GM21619 (cell line): ENCODE data around the gene HDAC9.
A peak's percentile ranks its signal among the peaks of the same experiment; 100 is the strongest.

Experiments
- ATAC-seq: cut with Tn5 transposase; IDR thresholded peaks from one replicate; pipeline ENCODE4 v1.9.1; 2021; ENCODE audit not compliant: unreplicated experiment

Gene HDAC9

GRCh38 chr7:18828260-18828993 lies 332.9 kb downstream of the HDAC9 start:
- ATAC-seq, result no peak

GRCh38 chr7:18828994-18829857 lies 333.7 kb downstream of the HDAC9 start:
- no peak for ATAC-seq

- ATAC-seq, result no peak
Observed at GRCh38 chr7:18829858-18830285, 334.3 kb downstream of the HDAC9 start.

DNA sequence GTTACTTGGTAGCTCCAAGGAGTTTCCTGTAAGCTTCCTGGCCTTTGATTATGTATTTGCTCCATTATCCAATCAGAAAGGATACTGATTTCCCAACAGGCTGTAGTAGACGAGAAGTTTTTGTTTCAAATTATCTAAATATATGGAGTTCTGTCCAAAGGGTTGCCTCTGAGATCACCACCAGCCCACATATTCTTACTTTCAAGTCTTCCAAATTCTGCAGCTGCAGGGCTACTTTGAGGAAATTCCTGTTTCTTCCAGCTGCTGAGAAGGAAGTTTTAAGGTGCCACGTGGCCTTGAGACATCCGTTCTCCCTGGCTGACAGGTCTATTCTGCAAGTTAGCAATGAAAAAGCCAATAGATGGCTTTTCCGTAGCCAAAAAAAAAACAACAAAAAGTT lies 335.9 kb downstream of the HDAC9 start:
- no peak for ATAC-seq

- no peak for ATAC-seq
Observed at GRCh38 chr7:18831943-18832342, 336.4 kb downstream of the HDAC9 start.

DNA sequence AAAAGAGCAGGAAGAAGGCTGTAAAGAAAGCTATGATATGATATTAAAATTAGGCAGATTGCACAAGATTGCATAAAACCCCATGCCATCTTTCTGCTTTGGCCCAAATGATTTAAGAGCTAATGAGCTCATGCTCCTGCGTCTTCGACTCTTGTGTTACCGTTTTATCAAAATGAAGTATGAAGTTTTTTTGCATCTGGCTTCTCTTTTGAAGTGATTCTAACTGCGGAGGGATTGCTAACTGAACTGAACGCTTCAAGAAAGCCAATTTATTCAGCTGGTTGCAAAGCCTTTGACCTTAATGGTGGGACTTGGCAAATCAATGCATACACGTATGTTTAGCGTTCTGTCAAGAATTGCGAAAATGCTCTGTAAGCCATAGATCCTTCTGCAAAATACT lies 339.0 kb downstream of the HDAC9 start:
- no peak for ATAC-seq

DNA sequence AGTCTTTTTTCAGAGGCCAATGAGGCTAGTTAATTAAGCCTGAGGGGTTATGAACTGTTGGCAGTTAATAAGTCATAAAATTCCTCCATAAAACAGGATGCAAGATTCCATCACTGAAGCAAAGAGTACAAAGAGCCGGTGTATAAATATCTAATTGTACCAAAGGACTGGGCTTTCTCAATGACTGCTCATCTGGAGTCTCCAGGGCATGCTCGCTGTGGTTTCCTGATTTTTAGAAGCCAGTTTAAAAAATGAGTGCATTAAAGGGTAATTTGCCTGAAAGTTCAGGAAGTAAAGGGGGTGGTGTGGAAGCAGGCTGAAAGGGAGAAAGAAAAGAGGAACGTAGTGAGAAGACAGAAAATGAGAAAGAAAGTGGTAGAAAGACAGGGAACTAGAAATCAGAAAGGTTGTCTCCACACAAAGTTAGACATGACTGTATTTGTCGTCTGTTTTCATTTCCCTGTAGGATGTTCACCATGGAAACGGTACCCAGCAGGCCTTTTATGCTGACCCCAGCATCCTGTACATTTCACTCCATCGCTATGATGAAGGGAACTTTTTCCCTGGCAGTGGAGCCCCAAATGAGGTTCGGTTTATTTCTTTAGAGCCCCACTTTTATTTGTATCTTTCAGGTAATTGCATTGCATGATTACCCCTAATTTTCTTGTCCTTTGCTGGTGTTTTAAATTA lies 339.6 kb downstream of the HDAC9 start:
- no peak for ATAC-seq

DNA sequence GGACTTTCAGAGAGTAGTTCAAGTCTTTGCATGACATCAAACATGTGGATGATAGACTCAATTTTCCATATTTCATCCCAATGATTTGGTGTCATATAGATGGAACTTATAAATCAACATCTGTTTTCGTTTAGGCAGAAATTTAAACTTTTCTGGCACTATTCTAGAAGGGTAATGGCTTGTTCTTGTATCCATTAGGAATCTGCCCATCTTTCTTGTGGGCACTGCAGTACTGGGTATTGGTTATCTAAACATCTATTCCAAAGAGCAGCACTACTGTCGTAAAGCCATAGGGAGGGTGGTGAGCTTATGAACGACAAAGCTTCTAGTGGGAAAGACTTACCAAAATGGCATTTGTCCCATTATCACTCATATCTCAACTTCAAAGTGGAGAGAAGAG lies 348.4 kb downstream of the HDAC9 start:
- no peak for ATAC-seq

GRCh38 chr7:18844735-18845134 lies 349.2 kb downstream of the HDAC9 start:
- no peak for ATAC-seq

DNA sequence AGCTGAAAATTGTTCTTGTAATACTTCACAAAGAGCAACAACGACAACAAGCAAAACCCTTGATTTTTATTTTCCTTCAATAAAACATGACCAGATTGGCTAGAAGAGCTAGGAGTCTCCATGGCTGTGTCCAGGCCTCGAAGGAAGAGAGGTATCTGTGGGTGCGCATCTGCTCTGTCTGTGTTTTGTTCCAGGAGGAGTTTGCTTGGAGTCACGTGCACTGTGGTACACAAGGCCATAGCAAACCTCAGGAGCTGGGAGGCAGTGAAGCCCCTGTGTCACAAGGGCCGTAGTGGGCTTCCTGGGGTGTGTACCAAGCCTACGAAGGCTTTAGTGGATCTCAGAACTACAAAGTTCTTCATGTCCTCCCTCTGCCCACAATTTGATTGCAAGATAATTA lies 350.2 kb downstream of the HDAC9 start:
- ATAC-seq, result no peak

- ATAC-seq, result no peak
Observed at GRCh38 chr7:18846765-18847215, 351.2 kb downstream of the HDAC9 start.

GRCh38 chr7:18849130-18849529 lies 353.6 kb downstream of the HDAC9 start:
- ATAC-seq, result no peak

DNA sequence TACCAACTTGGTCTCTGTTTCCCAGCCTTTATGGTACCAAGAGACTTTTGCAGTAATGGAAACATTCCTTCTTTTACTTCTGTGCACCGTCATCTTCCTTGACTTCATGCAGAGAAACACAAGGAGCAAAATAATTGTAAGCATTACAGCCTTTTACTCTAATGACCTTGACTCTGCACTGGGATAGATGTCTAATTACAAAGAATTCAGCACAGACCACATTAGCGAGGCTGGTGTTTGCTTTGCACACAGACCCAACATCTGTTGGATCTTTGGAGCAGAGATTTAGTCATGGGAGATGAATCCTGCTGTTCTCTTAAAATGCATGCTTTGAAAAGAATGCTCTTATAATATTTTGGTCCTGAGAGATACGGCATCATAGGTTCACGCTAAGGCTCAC lies 360.2 kb downstream of the HDAC9 start:
- ATAC-seq, result no peak

DNA sequence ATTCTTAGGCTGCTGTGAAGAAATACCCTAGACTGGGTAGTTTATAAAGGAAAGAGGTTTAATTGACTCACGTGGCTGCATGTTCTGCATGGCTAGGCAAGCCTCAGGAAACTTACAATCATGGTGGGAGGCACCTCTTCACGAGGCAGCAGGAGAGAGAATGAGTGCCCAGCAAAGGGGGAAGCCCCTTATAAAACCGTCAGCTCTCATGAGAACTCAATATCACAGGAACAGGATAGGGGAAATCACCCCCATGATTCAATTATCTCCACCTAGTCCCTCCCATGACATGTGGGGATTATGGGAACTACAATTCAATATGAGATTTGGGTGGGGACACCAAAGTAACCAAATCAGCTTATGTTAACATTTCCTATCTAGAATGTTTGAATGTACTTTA lies 362.7 kb downstream of the HDAC9 start:
- no peak for ATAC-seq

DNA sequence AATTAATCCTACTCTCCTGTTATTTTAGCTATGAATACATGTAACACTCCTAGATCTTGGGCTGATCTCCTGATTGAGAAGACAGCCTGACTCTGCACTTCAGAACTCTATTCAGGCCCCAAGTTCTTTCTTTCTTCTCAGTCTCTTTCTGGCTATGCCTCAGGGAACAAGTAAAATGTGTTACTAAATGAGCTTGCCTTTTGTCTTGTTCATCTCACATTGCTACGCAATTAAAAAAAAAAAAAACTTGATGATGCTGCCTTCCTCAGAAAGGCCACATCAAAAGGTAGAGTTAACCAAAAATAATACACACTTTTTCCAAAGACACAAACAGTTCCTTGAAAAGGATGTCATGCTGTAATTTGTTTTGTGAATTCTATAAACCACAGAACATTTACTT lies 363.8 kb downstream of the HDAC9 start:
- ATAC-seq, result no peak

GRCh38 chr7:18860221-18860620 lies 364.7 kb downstream of the HDAC9 start:
- ATAC-seq, result no peak

DNA sequence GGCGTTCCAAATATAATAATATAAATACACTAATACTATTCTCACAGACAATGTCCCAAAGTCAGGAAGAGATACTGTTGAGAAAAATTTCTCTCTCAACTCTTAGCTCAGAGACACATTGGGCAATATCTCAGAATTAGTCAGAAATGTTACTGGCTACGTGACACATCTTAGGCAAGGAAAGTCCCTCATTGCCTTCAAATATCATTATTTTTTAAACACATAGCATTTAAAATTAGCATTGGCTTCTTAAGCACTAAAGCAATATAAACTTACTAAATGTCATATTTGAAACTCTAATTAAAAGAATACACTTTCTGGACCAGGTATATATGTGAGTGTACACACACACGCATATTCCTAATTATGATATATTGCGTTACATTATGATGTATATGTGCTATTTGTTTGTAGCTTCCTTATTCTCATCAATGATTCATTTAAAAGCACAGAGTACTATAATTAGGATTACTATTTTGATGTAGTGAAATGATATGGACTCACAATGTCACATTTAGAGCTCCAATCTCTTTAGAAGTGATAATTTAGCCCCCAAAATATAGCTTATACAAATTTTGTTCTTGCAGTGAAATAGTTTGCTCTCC lies 366.1 kb downstream of the HDAC9 start:
- ATAC-seq, result peak; percentile 81

DNA sequence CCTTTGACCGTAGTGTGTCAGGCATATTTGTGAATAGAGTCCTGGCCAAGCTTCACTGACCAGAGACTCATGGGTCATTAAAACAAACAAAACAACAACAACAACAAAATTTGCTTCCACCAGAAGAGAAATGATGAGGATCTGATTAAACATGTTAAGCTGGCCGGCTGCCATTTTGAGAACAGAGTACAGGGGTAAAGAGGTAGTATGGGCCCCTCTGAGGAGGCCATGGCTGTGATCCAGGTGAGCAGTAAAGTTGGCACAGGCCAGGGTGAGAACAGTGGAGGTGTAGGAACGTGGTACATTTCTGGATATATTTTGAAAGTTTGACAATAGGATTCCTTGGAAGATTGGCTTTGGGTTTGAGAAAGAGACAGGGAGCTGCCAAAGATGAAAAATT lies 369.4 kb downstream of the HDAC9 start:
- ATAC-seq, result no peak

- ATAC-seq, result peak; percentile 74
Observed at GRCh38 chr7:18866359-18867036, 370.9 kb downstream of the HDAC9 start.

GRCh38 chr7:18872344-18872743 lies 376.8 kb downstream of the HDAC9 start:
- ATAC-seq, result no peak
